Adrenal gland (tissue), 12 donors: ENCODE results near the gene CFAP251. TPM values are rescaled to one million over a fixed set of nuclear protein-coding genes. Genes with fewer than 3 reads are reported as not detected.
A peak's percentile ranks its signal among the peaks of the same experiment; 100 is the strongest.

ENCODE experiments used
- DNase-seq, 7 donors: peaks; one replicate each; pipeline ENCODE4 v3.0.0-alpha.2; 2019 to 2020
- H3K27ac ChIP-seq, 5 donors: fragments of 200-600 bp; sonication (generic) in 4 of 5; 1 replicate in 3 of 5; 2 replicates in 2 of 5; pipeline versions ENCODE4 v1.5.1 to v1.8.0; 2016 to 2020; ENCODE audit warnings: mild to moderate bottlenecking in 1 of 5
- H3K27me3 ChIP-seq: fragments of 200-600 bp; 2 replicates; pipeline ENCODE4 v1.8.0; 2021
- H3K36me3 ChIP-seq, 2 donors: fragments of 200-600 bp; replicated peaks in 1 of 2; 1 replicate in 1 of 2; 2 replicates in 1 of 2; pipeline versions ENCODE4 v1.5.1 to v1.8.0; 2018 to 2022
- H3K4me1 ChIP-seq, 2 donors: fragments of 200-600 bp; replicated peaks in 1 of 2; 1 replicate in 1 of 2; 2 replicates in 1 of 2; pipeline versions ENCODE4 v1.5.1 to v1.8.0; 2018 to 2021
- H3K4me3 ChIP-seq, 4 donors: fragments of 200-600 bp; sonication (generic) in 3 of 4; one replicate each; pipeline ENCODE4 v1.5.1; 2016 to 2018
- H3K9me3 ChIP-seq, 3 donors: fragments of 200-600 bp; sonication (generic) in 1 of 3; replicated peaks in 1 of 3; 1 replicate in 2 of 3; 2 replicates in 1 of 3; pipeline versions ENCODE4 v1.5.1 to v1.8.0; 2016 to 2021
- CTCF ChIP-seq, 6 experiments: fragments of 450-650 bp in 4 of 6; fragments of 200-600 bp in 2 of 6; sonication (generic) in 1 of 6; IDR thresholded peaks; 1 replicate in 5 of 6; 2 replicates in 1 of 6; pipeline versions ENCODE4 v1.5.1 to v1.8.0; 2016 to 2021; ENCODE audit warnings: antibody characterized with exemption in 6 of 6, mild to moderate bottlenecking in 2 of 6, moderate library complexity in 1 of 6
- POLR2A ChIP-seq, 2 donors: fragments of 450-650 bp; IDR thresholded peaks; one replicate each; pipeline ENCODE4 v1.6.1; 2017; ENCODE audit warnings: antibody characterized with exemption in 2 of 2, mild to moderate bottlenecking in 2 of 2, moderate library complexity in 1 of 2
- WGBS, 4 donors: extraction: QIAGEN DNeasy Blood & Tissue Kit in 2 of 4; methylation state at CpG; one replicate each; pipeline versions ENCODE4 v1.1.5 to v1.1.7; 2013 to 2017; 5-methylcytosine and 5-hydroxymethylcytosine counted together
- intact Hi-C, 2 donors: fragments of 100-400 bp; cut with DNase I; formaldehyde crosslinking; loops; one replicate each; pipeline versions ENCODE4 v1.14.1 to v1.15.0; 2022 to 2023
- polyA plus RNA-seq, 3 donors: library from polyadenylated mRNA; stranded (reverse); fragments of 200-250 nt in 2 of 3; fragments of 350-450 nt in 1 of 3; fragmentation: Illumina TruSeq in 1 of 3; extraction: RNeasy Lipid Tissue Mini Kit (QIAGEN cat#74804) in 1 of 3; gene quantifications; one replicate each; pipeline ENCODE4 v1.2.3, GENCODE V29; 2013 to 2014
- total RNA-seq, 9 donors: library from RNA; depleted of rRNA in 4 of 9; stranded (reverse); fragments of >200 nt in 4 of 9; fragments of 120-200 nt in 1 of 9; fragmentation: NEBNext Ultra II Directional in 1 of 9; extraction: Animal tissue kit (Norgen Biotek cat#: 25700) in 1 of 9; gene quantifications; one replicate each; pipeline versions ENCODE4 v1.1.0 to v1.2.4, GENCODE V29; 2013 to 2023
- donor health status: healthy with polysubstance abuse.
- donor health status: Bipolar disorder and iron deficiency.
- donor health status: DM: yes; HTN: yes; CAD: no.
- donor health status: DM: no; HTN: no; CAD: no.
- donor health status: DM: no; HTN: no; CAD: no.
- donor health status: DM: yes; HTN: yes; CAD: no.

CFAP251 gene
- total and polyA plus RNA-seq, 12 donors = 0.30 to 11.6 (median 2.7) TPM

GRCh38 chr12:121969726-121970125 lies 51.3 kb downstream of the CFAP251 start:
- no peaks in the 10 kb centered on the region for H3K36me3 ChIP-seq
- H3K4me1 ChIP-seq = peaks cover 0 to 16% of the 10 kb centered on the region in 2 donors
- H3K9me3 ChIP-seq = no peaks in the 10 kb centered on the region
- intact Hi-C loops = no loop called here
- H3K4me3 ChIP-seq = no peak overlapping the region
- DNase-seq = no peak
- TF ChIP-seq CTCF (IDR thresholded peaks at IDR 0.05) (no peak), POLR2A (IDR thresholded peaks at IDR 0.05) (no peak)
- 74 to 81% (median 78%) methylated on average over 4 of the region's 4 CpGs for WGBS, 4 donors
- H3K27me3 ChIP-seq = no peaks in the 10 kb centered on the region
- H3K27ac ChIP-seq = no peak overlapping the region

GRCh38 chr12:121970581-121971300 lies 52.3 kb downstream of the CFAP251 start:
- H3K36me3 ChIP-seq = no peaks in the 10 kb centered on the region
- H3K27me3 ChIP-seq = no peaks in the 10 kb centered on the region
- DNase-seq = peak; percentile 62 to 83 (median 76)
- 52 to 65% (median 59%) methylated on average over 5 to 6 of the region's 6 CpGs for WGBS, 4 donors
- TF ChIP-seq POLR2A (IDR thresholded peaks at IDR 0.05) (no peak), CTCF (IDR thresholded peaks at IDR 0.05) (no peak)
- H3K4me1 ChIP-seq = peaks cover 0 to 8% of the 10 kb centered on the region in 2 donors
- intact Hi-C loops = no loop called here
- H3K9me3 ChIP-seq = no peaks in the 10 kb centered on the region
- H3K27ac ChIP-seq = no peak overlapping the region
- H3K4me3 ChIP-seq = no peak overlapping the region

GRCh38 chr12:121974026-121974985 lies 55.9 kb downstream of the CFAP251 start:
- no peaks in the 10 kb centered on the region for H3K27me3 ChIP-seq
- no peak overlapping the region for H3K27ac ChIP-seq
- no peaks in the 10 kb centered on the region for H3K9me3 ChIP-seq
- H3K36me3 ChIP-seq = no peaks in the 10 kb centered on the region
- 67 to 80% (median 71%) methylated on average over 11 to 13 of the region's 13 CpGs for WGBS, 4 donors
- H3K4me3 ChIP-seq = no peak overlapping the region
- DNase-seq = no peak
- TF ChIP-seq CTCF (IDR thresholded peaks at IDR 0.05) (no peak), POLR2A (IDR thresholded peaks at IDR 0.05) (no peak)
- peaks cover 0 to 8% of the 10 kb centered on the region in 2 donors for H3K4me1 ChIP-seq
- intact Hi-C loops = no loop called here

GRCh38 chr12:121975021-121975420 lies 56.6 kb downstream of the CFAP251 start:
- H3K4me3 ChIP-seq = no peak overlapping the region
- no peak overlapping the region for H3K27ac ChIP-seq
- DNase-seq = no peak
- intact Hi-C loops = no loop called here
- no peak for TF ChIP-seq CTCF (IDR thresholded peaks at IDR 0.05)
- TF ChIP-seq POLR2A (IDR thresholded peaks at IDR 0.05) = no peak
- H3K36me3 ChIP-seq = no peaks in the 10 kb centered on the region
- no peaks in the 10 kb centered on the region for H3K27me3 ChIP-seq
- 91 to 94% (median 92%) methylated on average over 5 to 6 of the region's 6 CpGs for WGBS, 4 donors
- H3K9me3 ChIP-seq = no peaks in the 10 kb centered on the region
- H3K4me1 ChIP-seq = peaks cover 0 to 8% of the 10 kb centered on the region in 2 donors
